ENCODE data around the gene COL5A1. TPM values are rescaled to one million over a fixed set of nuclear protein-coding genes. Genes with fewer than 3 reads are reported as not detected.

Gene COL5A1
- total RNA-seq, 1 donor from 2014 or later, result 1,552 TPM

- Mint-ChIP-seq H3K4me1 (ENCODE audit: unreplicated experiment) (peaks cover 14% of the 10 kb centered on the region), H3K36me3 (ENCODE audit: unreplicated experiment) (peaks cover 30% of the 10 kb centered on the region), H3K4me3 (ENCODE audit: unreplicated experiment) (no peak overlapping the region), H3K9me3 (ENCODE audit: unreplicated experiment) (no peaks in the 10 kb centered on the region), H3K27ac (ENCODE audit: unreplicated experiment) (no peak overlapping the region), H3K27me3 (ENCODE audit: unreplicated experiment) (no peaks in the 10 kb centered on the region)
- no peak for TF ChIP-seq CTCF (IDR thresholded peaks at IDR 0.05)
- DNase-seq (ENCODE audit: extremely low spot score, unreplicated experiment), result no peak
Observed at GRCh38 chr9:134724202-134724911, 82.8 kb downstream of the COL5A1 start.

GRCh38 chr9:134724912-134725604, 83.5 kb downstream of the COL5A1 start:
- H3K27me3 Mint-ChIP-seq (ENCODE audit: unreplicated experiment), result no peaks in the 10 kb centered on the region

GRCh38 chr9:134725605-134725940, 84.0 kb downstream of the COL5A1 start:
- no peaks in the 10 kb centered on the region for H3K27me3 Mint-ChIP-seq (ENCODE audit: unreplicated experiment)
- no peaks in the 10 kb centered on the region for H3K9me3 Mint-ChIP-seq (ENCODE audit: unreplicated experiment)
- DNase-seq (ENCODE audit: extremely low spot score, unreplicated experiment), result no peak

More at GRCh38 chr9:134724912-134725604, 83.5 kb downstream of the COL5A1 start:
- Mint-ChIP-seq H3K4me3 (ENCODE audit: unreplicated experiment) (no peak overlapping the region), H3K9me3 (ENCODE audit: unreplicated experiment) (no peaks in the 10 kb centered on the region), H3K27ac (ENCODE audit: unreplicated experiment) (peak overlapping the region; percentile 14), H3K36me3 (ENCODE audit: unreplicated experiment) (peaks cover 30% of the 10 kb centered on the region), H3K4me1 (ENCODE audit: unreplicated experiment) (peaks cover 14% of the 10 kb centered on the region)
- DNase-seq (ENCODE audit: extremely low spot score, unreplicated experiment), result no peak
- TF ChIP-seq CTCF (IDR thresholded peaks at IDR 0.05), result no peak

GRCh38 chr9:134726026-134726721, 84.6 kb downstream of the COL5A1 start:
- Mint-ChIP-seq H3K4me3 (ENCODE audit: unreplicated experiment) (no peak overlapping the region), H3K9me3 (ENCODE audit: unreplicated experiment) (no peaks in the 10 kb centered on the region)

More at GRCh38 chr9:134725605-134725940, 84.0 kb downstream of the COL5A1 start:
- peaks cover 30% of the 10 kb centered on the region for H3K36me3 Mint-ChIP-seq (ENCODE audit: unreplicated experiment)
- TF ChIP-seq CTCF (IDR thresholded peaks at IDR 0.05), result no peak
- peaks cover 16% of the 10 kb centered on the region for H3K4me1 Mint-ChIP-seq (ENCODE audit: unreplicated experiment)
- H3K27ac Mint-ChIP-seq (ENCODE audit: unreplicated experiment), result peak overlapping the region; percentile 14
- no peak overlapping the region for H3K4me3 Mint-ChIP-seq (ENCODE audit: unreplicated experiment)

More at GRCh38 chr9:134726026-134726721, 84.6 kb downstream of the COL5A1 start:
- no peaks in the 10 kb centered on the region for H3K27me3 Mint-ChIP-seq (ENCODE audit: unreplicated experiment)
- DNase-seq (ENCODE audit: extremely low spot score, unreplicated experiment), result no peak
- no peak overlapping the region for H3K27ac Mint-ChIP-seq (ENCODE audit: unreplicated experiment)
- H3K4me1 Mint-ChIP-seq (ENCODE audit: unreplicated experiment), result peaks cover 19% of the 10 kb centered on the region
- no peak for TF ChIP-seq CTCF (IDR thresholded peaks at IDR 0.05)
- peaks cover 33% of the 10 kb centered on the region for H3K36me3 Mint-ChIP-seq (ENCODE audit: unreplicated experiment)

Measured in osteocyte (in vitro differentiated cells).